HCT116 (cell line): ENCODE data around the gene PRRT1. TPM values are rescaled to one million over a fixed set of nuclear protein-coding genes. Genes with fewer than 3 reads are reported as not detected.
A peak's percentile ranks its signal among the peaks of the same experiment; 100 is the strongest.

Experiments
- ATAC-seq: fragments of 200-7000 bp; cut with Tn5 transposase; 2 replicates; pipeline ENCODE4 v1.9.1; 2020; ENCODE audit warnings: mild to moderate bottlenecking, moderate library complexity
- BruUV-seq: library from RNA; stranded (reverse); fragments of 400-500 nt; replicated peaks from 2 replicates; lab custom pipeline; 2021; lab: Mats Ljungman, UMichigan
- CTCF ChIA-PET: fragments of 300-600 bp; sonication (Branson Sonifier 250); formaldehyde crosslinking; loops from one replicate; lab custom pipeline; 2021; ENCODE audit warnings: antibody characterized with exemption; lab: Charles Lee
- POLR2A ChIA-PET: fragments of 300-600, 350-600 bp; sonication (Branson Sonifier 250); formaldehyde crosslinking; loops from one replicate; lab custom pipeline; 2021; ENCODE audit warnings: antibody characterized with exemption; lab: Charles Lee
- RAD21 ChIA-PET, 2 experiments: fragments of 300-600 bp; sonication (Branson Sonifier 250); formaldehyde crosslinking; loops; one replicate each; lab custom pipeline; 2023; ENCODE audit warnings: low total read pairs in 2 of 2; ENCODE audit not compliant: uncharacterized antibody in 2 of 2, unreplicated experiment in 2 of 2, low non-redundant PET in 1 of 2; lab: Charles Lee
- DNase-seq: peaks from one replicate; pipeline ENCODE4 v3.0.0-alpha.2; 2010; ENCODE audit warnings: low read depth, low spot score
- H2AFZ ChIP-seq: fragments of 200-600 bp; shearing (Covaris generic), sonication (generic); 2 replicates; pipeline ENCODE4 v1.6.1; 2017; ENCODE audit warnings: low read depth, mixed run types, mixed read lengths, antibody characterized with exemption, low read length; ENCODE audit not compliant: poor library complexity, severe bottlenecking
- H3K27ac ChIP-seq: 2 replicates; pipeline ENCODE4 v1.5.1; 2012; ENCODE audit warnings: low read depth, low read length
- H3K27me3 ChIP-seq: fragments of 200-600 bp; sonication (generic); 2 replicates; pipeline ENCODE4 v1.6.1; 2016; ENCODE audit warnings: mixed run types, low read length, mixed read lengths; ENCODE audit not compliant: insufficient read depth
- H3K36me3 ChIP-seq, 2 experiments: fragments of 200-500 bp in 1 of 2; fragments of 200-600 bp in 1 of 2; sonication (Bioruptor generic) in 1 of 2; sonication (generic) in 1 of 2; 2 replicates each; pipeline versions ENCODE4 v1.5.1 to v1.6.1; 2014 to 2016; ENCODE audit warnings: low read length in 2 of 2, inconsistent platforms in 1 of 2, mixed read lengths in 1 of 2, mixed run types in 1 of 2; ENCODE audit not compliant: insufficient read depth in 2 of 2, control insufficient read depth in 1 of 2
- H3K4me1 ChIP-seq, 2 experiments: fragments of 200-600 bp in 1 of 2; sonication (generic) in 1 of 2; 2 replicates each; pipeline versions ENCODE4 v1.5.1 to v1.6.1; 2012 to 2017; ENCODE audit warnings: low read length in 2 of 2, inconsistent platforms in 1 of 2, mild to moderate bottlenecking in 1 of 2, mixed read lengths in 1 of 2, mixed run types in 1 of 2, moderate library complexity in 1 of 2; ENCODE audit not compliant: insufficient read depth in 2 of 2, control insufficient read depth in 1 of 2
- H3K4me2 ChIP-seq: fragments of 200-600 bp; sonication (generic); 2 replicates; pipeline ENCODE4 v1.6.1; 2017; ENCODE audit warnings: mixed run types, low read length, mixed read lengths
- H3K4me3 ChIP-seq, 2 experiments: fragments of 200-600 bp in 1 of 2; sonication (generic) in 1 of 2; replicated peaks in 1 of 2; 2 replicates each; pipeline ENCODE4 v1.5.1; 2011 to 2016; ENCODE audit warnings: low read length in 2 of 2, control low read depth in 1 of 2, low read depth in 1 of 2, mild to moderate bottlenecking in 1 of 2, mixed read lengths in 1 of 2, mixed run types in 1 of 2
- H3K79me2 ChIP-seq: fragments of 200-600 bp; sonication (generic); 2 replicates; pipeline ENCODE4 v1.6.1; 2017; ENCODE audit warnings: mild to moderate bottlenecking, mixed run types, low read length, moderate library complexity, mixed read lengths; ENCODE audit not compliant: insufficient read depth
- H3K9ac ChIP-seq: fragments of 200-600 bp; sonication (generic); 2 replicates; pipeline ENCODE4 v1.6.1; 2016; ENCODE audit warnings: low read length, mixed read lengths
- H3K9me2 ChIP-seq: fragments of 200-600 bp; sonication (generic), shearing (Covaris generic); 2 replicates; pipeline ENCODE4 v1.6.1; 2017; ENCODE audit warnings: mixed run types, mild to moderate bottlenecking, moderate library complexity; ENCODE audit not compliant: insufficient read depth
- H3K9me3 ChIP-seq, 2 experiments: fragments of 200-500 bp in 1 of 2; fragments of 200-600 bp in 1 of 2; sonication (Bioruptor generic) in 1 of 2; sonication (generic) in 1 of 2; 2 replicates each; pipeline ENCODE4 v1.6.1; 2014 to 2017; ENCODE audit warnings: low read length in 2 of 2, mixed read lengths in 2 of 2, inconsistent platforms in 1 of 2, low read depth in 1 of 2, mild to moderate bottlenecking in 1 of 2, mixed run types in 1 of 2, moderate library complexity in 1 of 2; ENCODE audit not compliant: control insufficient read depth in 1 of 2, insufficient read depth in 1 of 2
- H4K20me1 ChIP-seq: fragments of 200-600 bp; sonication (generic), shearing (Covaris generic); 2 replicates; pipeline ENCODE4 v1.6.1; 2017; ENCODE audit warnings: mixed run types, mild to moderate bottlenecking, moderate library complexity; ENCODE audit not compliant: insufficient read depth
- CBX3 ChIP-seq: IDR thresholded peaks from 2 replicates; pipeline ENCODE4 v1.6.1; 2012; ENCODE audit warnings: low read depth
- CEBPB ChIP-seq: IDR thresholded peaks from 2 replicates; pipeline ENCODE4 v1.6.1; 2012; ENCODE audit warnings: low read depth
- CTCF ChIP-seq, 3 experiments: fragments of 200-600 bp in 1 of 3; sonication (generic) in 1 of 3; IDR thresholded peaks in 2 of 3; conservative IDR thresholded peaks in 1 of 3; 2 replicates each; pipeline ENCODE4 v1.5.1; 2012 to 2017; ENCODE audit warnings: low read depth in 2 of 3, low read length in 2 of 3, antibody characterized with exemption in 1 of 3, borderline replicate concordance in 1 of 3, control low read depth in 1 of 3, mild to moderate bottlenecking in 1 of 3, mixed read lengths in 1 of 3, mixed run types in 1 of 3, moderate library complexity in 1 of 3; ENCODE audit not compliant: insufficient read depth in 1 of 3
- EGR1 ChIP-seq: IDR thresholded peaks from 2 replicates; pipeline ENCODE4 v1.6.1; 2012; ENCODE audit warnings: low read depth
- EZH2 ChIP-seq: fragments of 200-600 bp; sonication (generic); IDR thresholded peaks from 2 replicates; pipeline ENCODE4 v1.6.1; 2017; ENCODE audit warnings: antibody characterized with exemption, mixed run types
- EZH2phosphoT487 ChIP-seq: fragments of 200-600 bp; IDR thresholded peaks from 2 replicates; pipeline ENCODE4 v1.6.1; 2018; ENCODE audit warnings: antibody characterized with exemption, borderline replicate concordance
- FOSL1 ChIP-seq: IDR thresholded peaks from 2 replicates; pipeline ENCODE4 v1.6.1; 2012; ENCODE audit warnings: low read depth
- POLR2A ChIP-seq: IDR thresholded peaks from 2 replicates; pipeline ENCODE4 v1.7.0; 2011; ENCODE audit warnings: borderline replicate concordance; ENCODE audit not compliant: insufficient read depth, insufficient read length; ENCODE audit errors: extremely low read depth
- RAD21 ChIP-seq: IDR thresholded peaks from 2 replicates; pipeline ENCODE4 v1.6.1; 2012; ENCODE audit warnings: low read depth, mild to moderate bottlenecking
- SIN3A ChIP-seq: IDR thresholded peaks from 2 replicates; pipeline ENCODE4 v1.6.1; 2012; ENCODE audit warnings: low read depth
- YY1 ChIP-seq: IDR thresholded peaks from 2 replicates; pipeline ENCODE4 v1.6.1; 2011; ENCODE audit warnings: low read length, low read depth, moderate library complexity, mild to moderate bottlenecking; ENCODE audit not compliant: insufficient replicate concordance; ENCODE audit errors: extremely low read depth
- intact Hi-C: fragments of 100-400 bp; cut with micrococcal nuclease; formaldehyde crosslinking; loops from 2 replicates; pipeline ENCODE4 v1.10.0; 2022
- total RNA-seq: library from RNA; stranded (reverse); gene quantifications from one replicate; pipeline ENCODE4 v1.2.1, GENCODE V29; 2021; ENCODE audit not compliant: unreplicated experiment
- TF ChIP-seq, protein P1 (sequence below): IDR thresholded peaks from 2 replicates; pipeline ENCODE4 v1.6.1; 2012; ENCODE audit warnings: low read depth

The PRRT1 gene
- total RNA-seq, 1 experiment from 2014 or later = 6.1 TPM

DNA sequence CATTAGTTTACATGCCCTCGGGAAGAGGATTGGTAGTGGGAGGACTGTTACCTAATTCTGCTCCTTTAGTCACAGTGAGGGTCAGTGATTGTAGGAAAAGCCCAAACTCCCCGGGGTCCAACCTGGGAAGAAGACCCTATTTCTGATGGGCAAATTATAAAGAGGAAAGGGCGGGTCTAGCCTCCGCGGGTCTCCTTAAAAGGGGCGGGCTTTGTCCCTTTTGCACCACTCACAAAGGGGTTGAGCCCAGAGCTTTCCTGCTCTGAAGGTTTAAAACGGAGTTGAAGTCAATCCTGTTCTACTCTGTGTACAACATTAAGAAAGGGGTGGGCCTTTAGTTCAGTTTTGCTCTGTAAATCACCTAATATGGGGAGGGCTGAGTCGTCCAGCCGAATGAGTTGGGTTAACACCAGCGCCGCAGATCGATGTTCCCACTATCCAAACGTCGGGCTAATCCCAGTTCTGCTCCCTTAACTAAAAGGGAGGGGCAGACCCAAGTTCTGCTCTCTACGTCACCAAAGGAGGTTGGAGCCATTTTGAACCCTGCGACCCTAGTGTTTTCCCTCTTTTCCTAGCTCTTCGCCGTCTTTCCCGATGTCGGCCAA is 25.5 kb upstream of the PRRT1 start:
- DNase-seq (no peak), ATAC-seq (no peak)
- Histone ChIP-seq H2AFZ (no peak overlapping the region), H3K36me3 (peaks cover 0 to 11% of the 10 kb centered on the region in 2 experiments; a peak in 2 of 4 replicates), H3K27ac (peak overlapping the region; percentile 74), H3K27me3 (no peaks in the 10 kb centered on the region), H3K9me3 (no peaks in the 10 kb centered on the region), H3K79me2 (peaks cover 24% of the 10 kb centered on the region), H3K4me3 (peak overlapping the region; percentile 93 to 98), H3K4me1 (peaks cover 24 to 52% of the 10 kb centered on the region in 2 experiments), H3K9ac (peak overlapping the region; percentile 90), H4K20me1 (no peaks in the 10 kb centered on the region), H3K9me2 (no peaks in the 10 kb centered on the region), H3K4me2 (peak overlapping the region; percentile 97)
- CTCF ChIA-PET = interaction anchor here (0.6 to 1.7 kb wide), 3 partner anchors 13 to 59 kb away, joined by 3 to 10 read pairs (median 9); partner anchors contain the start of gene PBX2
- intact Hi-C loops = no loop called here
- RAD21 ChIA-PET = no interaction called here
- TF ChIP-seq POLR2A (peak; percentile 32), CBX3 (no peak), CEBPB (no peak), YY1 (peak; percentile 47), RAD21 (no peak), EZH2 (no peak)
- TSS peak; percentile 39 for BruUV-seq
- POLR2A ChIA-PET = interaction anchor here (0.8 to 2.2 kb wide), 9 partner anchors 13 to 795 kb away, joined by 3 to 10 read pairs (median 4); partner anchors contain the start of genes ATF6B, EGFL8, FKBPL and GPSM3

DNA sequence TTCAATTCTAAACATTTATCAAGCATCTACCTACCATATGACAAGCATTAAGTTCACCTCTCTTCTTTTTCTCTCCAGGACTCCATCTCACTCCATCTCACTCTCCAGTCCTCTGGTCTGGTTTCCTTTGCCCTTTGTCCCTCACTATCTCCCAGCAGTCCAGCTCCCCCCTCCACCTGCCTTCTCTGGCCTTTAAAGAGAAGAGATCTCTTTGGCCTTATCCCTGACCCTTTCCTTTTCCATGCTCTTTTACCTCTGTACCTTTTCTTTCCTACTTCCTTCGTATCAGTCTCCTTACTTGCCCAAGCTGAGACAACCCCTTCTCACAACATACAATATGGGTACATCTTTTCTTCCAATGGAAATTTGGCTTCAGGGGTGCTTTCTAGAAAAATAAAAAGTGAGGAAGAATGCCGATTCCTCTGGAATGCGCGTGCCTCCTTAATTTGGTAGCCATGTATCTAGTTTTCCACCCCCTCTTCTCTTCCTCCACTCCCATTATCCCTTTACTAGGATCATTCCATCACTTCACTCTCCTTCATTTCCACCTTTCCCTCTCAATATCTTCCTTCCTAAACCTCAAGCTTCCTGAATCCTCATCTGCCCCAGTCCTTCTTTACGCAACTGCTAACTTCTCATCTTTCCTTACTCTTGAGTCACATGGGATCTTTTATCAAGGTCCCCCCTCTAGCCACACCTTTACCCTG is 24.9 kb upstream of the PRRT1 start:
- Histone ChIP-seq H4K20me1 (no peaks in the 10 kb centered on the region), H3K4me3 (peak overlapping the region; percentile 93 to 98), H3K9me2 (no peaks in the 10 kb centered on the region), H3K36me3 (peaks cover 0 to 11% of the 10 kb centered on the region in 2 experiments; a peak in 2 of 4 replicates), H3K4me1 (peaks cover 24 to 52% of the 10 kb centered on the region in 2 experiments), H3K4me2 (peak overlapping the region; percentile 97), H3K27me3 (no peaks in the 10 kb centered on the region), H2AFZ (no peak overlapping the region), H3K9ac (peak overlapping the region; percentile 90), H3K79me2 (peaks cover 24% of the 10 kb centered on the region), H3K9me3 (no peaks in the 10 kb centered on the region), H3K27ac (peak overlapping the region; percentile 74)
- BruUV-seq = TSS peak; percentile 82
- ATAC-seq (no peak), DNase-seq (no peak)
- POLR2A ChIA-PET = interaction anchor here (1.3 to 2.2 kb wide), 6 partner anchors 12 to 46 kb away, joined by 3 to 10 read pairs (median 5); partner anchors contain the start of genes EGFL8, FKBPL and GPSM3
- CTCF ChIA-PET = interaction anchor here (0.9 to 1.7 kb wide), 3 partner anchors 14 to 58 kb away, joined by 4 to 10 read pairs (median 9); partner anchors contain the start of gene PBX2
- intact Hi-C loops = no loop called here
- RAD21 ChIA-PET = no interaction called here
- TF ChIP-seq SIN3A (no peak), POLR2A (no peak), EGR1 (no peak), FOSL1 (no peak), EZH2phosphoT487 (no peak), CTCF (IDR thresholded peaks at IDR 0.05 in 2 of 3, conservative IDR thresholded peaks at IDR 0.05 in 1 of 3; ENCODE audit: borderline replicate concordance in 1 of 3, insufficient read depth in 1 of 3, low read depth in 2 of 3, low read length in 2 of 3) (no peak)
- TF ChIP-seq, protein P1, sequence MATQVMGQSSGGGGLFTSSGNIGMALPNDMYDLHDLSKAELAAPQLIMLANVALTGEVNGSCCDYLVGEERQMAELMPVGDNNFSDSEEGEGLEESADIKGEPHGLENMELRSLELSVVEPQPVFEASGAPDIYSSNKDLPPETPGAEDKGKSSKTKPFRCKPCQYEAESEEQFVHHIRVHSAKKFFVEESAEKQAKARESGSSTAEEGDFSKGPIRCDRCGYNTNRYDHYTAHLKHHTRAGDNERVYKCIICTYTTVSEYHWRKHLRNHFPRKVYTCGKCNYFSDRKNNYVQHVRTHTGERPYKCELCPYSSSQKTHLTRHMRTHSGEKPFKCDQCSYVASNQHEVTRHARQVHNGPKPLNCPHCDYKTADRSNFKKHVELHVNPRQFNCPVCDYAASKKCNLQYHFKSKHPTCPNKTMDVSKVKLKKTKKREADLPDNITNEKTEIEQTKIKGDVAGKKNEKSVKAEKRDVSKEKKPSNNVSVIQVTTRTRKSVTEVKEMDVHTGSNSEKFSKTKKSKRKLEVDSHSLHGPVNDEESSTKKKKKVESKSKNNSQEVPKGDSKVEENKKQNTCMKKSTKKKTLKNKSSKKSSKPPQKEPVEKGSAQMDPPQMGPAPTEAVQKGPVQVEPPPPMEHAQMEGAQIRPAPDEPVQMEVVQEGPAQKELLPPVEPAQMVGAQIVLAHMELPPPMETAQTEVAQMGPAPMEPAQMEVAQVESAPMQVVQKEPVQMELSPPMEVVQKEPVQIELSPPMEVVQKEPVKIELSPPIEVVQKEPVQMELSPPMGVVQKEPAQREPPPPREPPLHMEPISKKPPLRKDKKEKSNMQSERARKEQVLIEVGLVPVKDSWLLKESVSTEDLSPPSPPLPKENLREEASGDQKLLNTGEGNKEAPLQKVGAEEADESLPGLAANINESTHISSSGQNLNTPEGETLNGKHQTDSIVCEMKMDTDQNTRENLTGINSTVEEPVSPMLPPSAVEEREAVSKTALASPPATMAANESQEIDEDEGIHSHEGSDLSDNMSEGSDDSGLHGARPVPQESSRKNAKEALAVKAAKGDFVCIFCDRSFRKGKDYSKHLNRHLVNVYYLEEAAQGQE = no peak
